Testis (tissue), 3 donors: Measurements from ENCODE around the gene PAPPA. TPM values are rescaled to one million over a fixed set of nuclear protein-coding genes. Genes with fewer than 3 reads are reported as not detected.

Source experiments
- DNase-seq: peaks from one replicate; pipeline ENCODE4 v3.0.0-alpha.2; 2019
- H3K27ac ChIP-seq, 2 donors: fragments of 200-600 bp; sonication (generic); one replicate each; pipeline ENCODE4 v1.5.1; 2019
- H3K27me3 ChIP-seq: fragments of 200-600 bp; sonication (generic); one replicate; pipeline ENCODE4 v1.5.1; 2019
- H3K36me3 ChIP-seq: fragments of 200-600 bp; sonication (generic); one replicate; pipeline ENCODE4 v1.5.1; 2017; ENCODE audit warnings: low read depth; ENCODE audit errors: missing control alignments
- H3K4me1 ChIP-seq: fragments of 200-600 bp; sonication (generic); one replicate; pipeline ENCODE4 v1.5.1; 2019
- H3K4me3 ChIP-seq, 2 donors: fragments of 200-600 bp; sonication (generic); one replicate each; pipeline ENCODE4 v1.5.1; 2017 to 2019
- H3K9me3 ChIP-seq: fragments of 200-600 bp; sonication (generic); one replicate; pipeline ENCODE4 v1.5.1; 2017
- POLR2A ChIP-seq: fragments of 450-650 bp; IDR thresholded peaks from one replicate; pipeline ENCODE4 v1.6.1; 2017; ENCODE audit warnings: antibody characterized with exemption, mild to moderate bottlenecking, moderate library complexity
- WGBS, 2 donors: methylation state at CpG; one replicate each; pipeline ENCODE4 v1.1.5; 2018; 5-methylcytosine and 5-hydroxymethylcytosine counted together
- intact Hi-C: fragments of 100-400 bp; cut with DNase I; formaldehyde crosslinking; loops from one replicate; pipeline ENCODE4 v1.15.1; 2023; ENCODE audit warnings: low total_unique reads
- polyA plus RNA-seq: library from polyadenylated mRNA; stranded (reverse); fragments of 350-450 nt; fragmentation: Illumina TruSeq; extraction: RNeasy Lipid Tissue Mini Kit (QIAGEN cat#74804); gene quantifications from one replicate; pipeline ENCODE4 v1.2.3, GENCODE V29; 2014; ENCODE audit warnings: low read depth, low replicate concordance; ENCODE audit not compliant: insufficient read depth
- total RNA-seq, 2 donors: library from RNA; depleted of rRNA; stranded (reverse); fragments of >200 nt; gene quantifications; one replicate each; pipeline ENCODE4 v1.2.3, GENCODE V29; 2016
- TF ChIP-seq, protein P1 (sequence below), 3 experiments: fragments of 450-650 bp in 2 of 3; fragments of 200-600 bp in 1 of 3; sonication (generic) in 1 of 3; IDR thresholded peaks; one replicate each; pipeline ENCODE4 v1.5.1; 2016 to 2019; ENCODE audit warnings: antibody characterized with exemption in 3 of 3, mild to moderate bottlenecking in 2 of 3, moderate library complexity in 1 of 3

Gene PAPPA
- total and polyA plus RNA-seq, 3 donors from 2014 or later, result 1.9 to 5.1 (median 4.1) TPM

DNA sequence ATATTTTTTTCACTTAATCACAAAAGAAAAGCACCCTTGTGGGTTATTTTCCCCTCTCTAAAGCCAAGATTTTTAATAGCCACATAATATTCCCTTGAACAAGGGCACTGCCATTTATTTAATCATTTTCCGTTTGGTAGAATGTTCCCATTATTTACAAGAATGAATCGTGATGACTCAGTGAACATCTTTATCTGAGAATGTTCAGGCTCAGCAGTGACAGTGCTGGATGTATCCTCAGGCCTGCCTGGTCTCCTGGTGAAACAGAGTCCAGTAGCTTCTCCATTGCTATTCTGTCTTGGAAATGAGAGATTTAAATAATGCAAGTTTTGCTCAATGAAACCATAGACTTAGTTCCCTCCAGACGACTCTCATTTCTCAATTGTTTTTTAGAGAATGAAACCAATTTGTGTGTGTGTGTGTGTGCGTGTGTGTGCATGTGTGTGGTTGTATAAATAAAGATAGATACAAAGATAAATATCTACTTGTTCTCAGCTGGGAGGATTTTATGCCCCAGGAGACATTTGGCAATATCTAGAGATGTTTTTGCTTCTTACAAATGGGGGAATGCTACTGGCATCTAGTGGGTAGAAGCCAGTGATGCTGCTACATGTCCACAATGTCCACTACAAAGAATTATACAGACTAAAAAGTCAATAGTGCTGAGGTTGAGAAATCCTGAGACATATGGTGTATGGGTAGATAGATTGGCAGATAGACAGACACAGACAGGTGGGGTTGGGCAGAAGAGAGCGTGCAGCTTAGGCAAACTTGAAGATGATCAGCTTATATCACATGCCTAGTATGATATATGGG, 55.0 kb downstream of the PAPPA start:
- Histone ChIP-seq H3K36me3 (no peaks in the 10 kb centered on the region), H3K4me1 (no peaks in the 10 kb centered on the region), H3K27me3 (no peaks in the 10 kb centered on the region), H3K9me3 (no peaks in the 10 kb centered on the region), H3K27ac (no peak overlapping the region), H3K4me3 (no peak overlapping the region)
- TF ChIP-seq, protein P1, sequence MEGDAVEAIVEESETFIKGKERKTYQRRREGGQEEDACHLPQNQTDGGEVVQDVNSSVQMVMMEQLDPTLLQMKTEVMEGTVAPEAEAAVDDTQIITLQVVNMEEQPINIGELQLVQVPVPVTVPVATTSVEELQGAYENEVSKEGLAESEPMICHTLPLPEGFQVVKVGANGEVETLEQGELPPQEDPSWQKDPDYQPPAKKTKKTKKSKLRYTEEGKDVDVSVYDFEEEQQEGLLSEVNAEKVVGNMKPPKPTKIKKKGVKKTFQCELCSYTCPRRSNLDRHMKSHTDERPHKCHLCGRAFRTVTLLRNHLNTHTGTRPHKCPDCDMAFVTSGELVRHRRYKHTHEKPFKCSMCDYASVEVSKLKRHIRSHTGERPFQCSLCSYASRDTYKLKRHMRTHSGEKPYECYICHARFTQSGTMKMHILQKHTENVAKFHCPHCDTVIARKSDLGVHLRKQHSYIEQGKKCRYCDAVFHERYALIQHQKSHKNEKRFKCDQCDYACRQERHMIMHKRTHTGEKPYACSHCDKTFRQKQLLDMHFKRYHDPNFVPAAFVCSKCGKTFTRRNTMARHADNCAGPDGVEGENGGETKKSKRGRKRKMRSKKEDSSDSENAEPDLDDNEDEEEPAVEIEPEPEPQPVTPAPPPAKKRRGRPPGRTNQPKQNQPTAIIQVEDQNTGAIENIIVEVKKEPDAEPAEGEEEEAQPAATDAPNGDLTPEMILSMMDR (IDR thresholded peaks at IDR 0.05), result no peak
- TF ChIP-seq POLR2A, result no peak
- 86 to 87% methylated on average over 5 of the region's 5 CpGs for WGBS, 2 donors
- DNase-seq, result no peak
- intact Hi-C loops, result no loop called here

DNA sequence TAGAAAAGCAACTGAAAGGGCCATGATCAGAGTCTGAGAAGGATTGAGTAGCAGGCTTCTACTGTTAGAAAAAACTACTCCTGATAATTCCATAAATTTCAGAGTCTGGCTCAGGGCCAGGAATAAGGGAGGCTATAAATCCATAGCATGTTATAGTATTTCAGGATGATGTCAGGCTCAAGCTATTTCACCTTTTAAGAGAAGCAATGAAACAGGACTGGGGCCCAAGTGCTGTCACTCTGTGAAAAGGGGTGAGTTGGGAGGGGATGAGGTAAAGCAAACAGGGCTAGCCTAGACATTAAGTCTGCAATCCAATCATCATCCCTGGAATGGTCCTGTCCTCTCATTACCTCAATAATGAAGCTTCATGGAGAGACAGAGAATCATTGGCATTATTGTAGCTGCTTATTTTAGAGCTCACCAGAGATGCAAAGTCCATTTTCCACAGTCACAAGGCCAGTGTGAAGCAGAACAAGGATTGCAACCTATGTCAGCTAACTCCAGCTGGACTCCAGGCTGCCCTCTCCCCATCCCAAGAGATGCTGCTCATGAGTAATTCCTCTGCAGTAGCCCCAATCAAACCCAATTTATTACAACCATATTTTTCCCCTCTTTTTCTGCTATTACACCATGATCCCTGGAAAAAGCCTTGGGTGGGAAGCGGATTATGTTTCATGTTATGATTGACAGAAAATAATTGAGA, 56.0 kb downstream of the PAPPA start:
- no peaks in the 10 kb centered on the region for H3K27me3 ChIP-seq
- no peaks in the 10 kb centered on the region for H3K4me1 ChIP-seq
- DNase-seq, result no peak
- no peak for TF ChIP-seq POLR2A
- TF ChIP-seq, protein P1 (IDR thresholded peaks at IDR 0.05), result no peak
- no peaks in the 10 kb centered on the region for H3K9me3 ChIP-seq
- no peak overlapping the region for H3K4me3 ChIP-seq
- H3K27ac ChIP-seq, result no peak overlapping the region
- no peaks in the 10 kb centered on the region for H3K36me3 ChIP-seq
- 95 to 100% methylated on average over 1 of the region's 1 CpG for WGBS, 2 donors
- intact Hi-C loops, result no loop called here

DNA sequence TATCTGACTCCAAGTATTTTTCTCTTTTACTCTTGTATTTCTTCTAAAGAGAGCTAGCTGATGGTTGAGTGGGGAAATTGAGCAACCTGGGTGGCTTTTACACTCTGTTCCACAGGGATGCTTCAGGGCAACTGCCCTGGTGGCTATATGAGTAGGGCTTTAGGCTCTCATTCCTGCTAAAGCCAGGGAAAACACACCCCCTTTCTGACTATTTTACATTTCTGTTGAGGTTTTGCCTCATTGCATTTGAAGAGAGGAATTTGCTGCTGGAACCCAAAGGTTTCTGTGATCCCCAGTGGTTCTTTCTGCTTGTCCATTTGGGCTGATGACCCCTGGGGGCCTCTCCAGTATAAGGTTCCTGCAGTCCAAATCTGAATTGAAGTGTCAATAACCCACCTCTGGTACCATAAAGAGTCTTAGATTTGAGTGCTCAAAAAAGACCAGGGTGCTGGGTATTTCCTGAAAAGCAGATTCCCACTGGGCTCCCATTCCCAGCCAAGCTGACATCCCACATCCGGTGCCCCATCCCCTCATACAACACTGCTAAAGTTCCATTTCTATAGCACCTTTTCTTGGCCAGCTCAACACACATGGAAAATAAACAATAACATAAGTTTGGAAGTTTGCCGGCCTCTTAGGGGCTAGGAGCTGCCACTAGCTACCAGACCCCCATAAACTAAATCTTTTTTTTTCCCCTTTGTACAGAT, 59.5 kb downstream of the PAPPA start:
- 82 to 88% methylated on average over 2 of the region's 2 CpGs for WGBS, 2 donors
- no peak for DNase-seq
- Histone ChIP-seq H3K4me3 (no peak overlapping the region), H3K27ac (no peak overlapping the region), H3K36me3 (no peaks in the 10 kb centered on the region), H3K27me3 (no peaks in the 10 kb centered on the region), H3K9me3 (no peaks in the 10 kb centered on the region), H3K4me1 (no peaks in the 10 kb centered on the region)
- TF ChIP-seq POLR2A, result no peak
- TF ChIP-seq, protein P1 (IDR thresholded peaks at IDR 0.05), result no peak
- intact Hi-C loops, result no loop called here

DNA sequence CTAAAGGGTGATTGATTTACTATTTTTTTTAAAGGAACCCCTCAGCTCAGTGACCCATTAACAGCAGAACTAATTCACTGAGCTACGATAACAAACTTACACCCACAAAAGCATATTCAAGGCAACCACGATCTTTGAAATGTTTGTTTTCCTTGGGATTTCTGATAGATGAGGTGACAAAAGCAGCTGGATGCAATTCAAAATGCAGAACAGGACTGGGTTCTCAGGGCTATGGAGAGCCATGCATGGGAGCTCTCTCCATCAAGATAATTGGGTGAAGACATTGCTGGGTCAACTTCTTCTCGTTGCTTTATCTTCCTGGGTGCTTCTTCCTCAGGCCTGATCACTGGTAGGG, 60.1 kb downstream of the PAPPA start:
- no peaks in the 10 kb centered on the region for H3K9me3 ChIP-seq
- no peaks in the 10 kb centered on the region for H3K36me3 ChIP-seq
- H3K4me3 ChIP-seq, result no peak overlapping the region
- DNase-seq, result no peak
- no peaks in the 10 kb centered on the region for H3K4me1 ChIP-seq
- no peak overlapping the region for H3K27ac ChIP-seq
- H3K27me3 ChIP-seq, result no peaks in the 10 kb centered on the region
- WGBS, 2 donors, result 70 to 76% methylated on average over 3 of the region's 3 CpGs
- intact Hi-C loops, result no loop called here
- no peak for TF ChIP-seq POLR2A
- TF ChIP-seq, protein P1 (IDR thresholded peaks at IDR 0.05), result no peak
